Activated naive CD4-positive, alpha-beta T cell treated with anti-CD3 and anti-CD28 coated beads, Interleukin-2, amount 50 U/mL, for 24 hours (primary cell): ENCODE results near the gene CSAD.

Experiments used
- H3K27ac Mint-ChIP-seq: one replicate; pipeline ENCODE4 v1.8.0; 2021; ENCODE audit warnings: mild to moderate bottlenecking, mixed read lengths
- H3K27me3 Mint-ChIP-seq: one replicate; pipeline ENCODE4 v1.8.0; 2021; ENCODE audit warnings: mixed read lengths
- H3K36me3 Mint-ChIP-seq: one replicate; pipeline ENCODE4 v1.8.0; 2021; ENCODE audit warnings: mixed read lengths
- H3K4me1 Mint-ChIP-seq: one replicate; pipeline ENCODE4 v1.8.0; 2021; ENCODE audit warnings: mixed read lengths
- H3K4me3 Mint-ChIP-seq: one replicate; pipeline ENCODE4 v1.8.0; 2021; ENCODE audit warnings: mild to moderate bottlenecking, mixed read lengths
- H3K9me3 Mint-ChIP-seq: one replicate; pipeline ENCODE4 v1.8.0; 2021; ENCODE audit warnings: mixed read lengths

The CSAD gene

DNA sequence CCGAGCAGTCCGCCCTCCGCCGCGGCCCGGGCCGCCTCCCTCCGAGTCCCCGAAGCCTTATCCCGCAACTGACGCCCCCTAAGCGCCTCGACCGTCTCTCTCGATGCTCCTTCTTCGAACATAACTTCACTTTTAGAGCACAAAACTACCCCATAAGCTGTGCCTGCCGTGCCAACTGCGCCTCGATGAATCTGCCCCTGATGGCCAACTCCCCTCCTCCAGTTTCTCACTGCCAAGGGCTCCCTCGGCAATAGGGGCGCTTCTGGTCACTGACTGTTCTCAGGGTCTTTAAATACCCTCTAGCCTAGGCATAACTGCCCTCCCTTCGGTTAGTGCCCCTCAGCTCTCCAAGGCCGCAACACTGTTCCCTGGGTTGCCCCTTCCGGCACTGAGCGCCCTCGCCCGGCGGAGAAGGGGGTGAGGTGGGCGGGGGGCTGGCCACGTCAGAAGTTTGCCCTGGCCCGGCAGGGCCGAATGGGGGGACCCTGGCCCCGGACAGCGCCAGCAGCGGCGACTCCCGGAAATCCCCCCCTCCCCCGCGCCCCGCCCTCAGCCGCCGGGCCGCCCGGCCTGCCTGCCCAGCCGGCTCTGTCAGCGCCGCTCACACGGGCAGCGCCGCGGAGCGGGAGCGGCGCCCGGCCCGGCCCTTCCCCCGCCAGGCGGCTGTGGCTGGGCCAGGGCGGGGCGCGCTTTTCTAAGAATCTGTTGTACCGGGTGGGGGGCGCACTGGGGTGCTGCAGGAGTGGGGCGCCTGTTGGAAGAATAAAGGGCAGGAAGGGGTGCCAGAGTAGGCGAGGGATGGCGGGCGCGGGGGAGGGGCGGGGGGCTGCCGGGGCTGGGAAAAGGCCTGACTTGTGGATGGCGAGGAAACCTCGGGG, 40.7 kb upstream of the CSAD start:
- H3K27ac Mint-ChIP-seq = peak overlapping the region; percentile 96
- H3K4me1 Mint-ChIP-seq = peaks cover 80% of the 10 kb centered on the region
- H3K4me3 Mint-ChIP-seq = peak overlapping the region; percentile 90
- H3K27me3 Mint-ChIP-seq = no peaks in the 10 kb centered on the region
- no peaks in the 10 kb centered on the region for H3K9me3 Mint-ChIP-seq
- H3K36me3 Mint-ChIP-seq = no peaks in the 10 kb centered on the region

DNA sequence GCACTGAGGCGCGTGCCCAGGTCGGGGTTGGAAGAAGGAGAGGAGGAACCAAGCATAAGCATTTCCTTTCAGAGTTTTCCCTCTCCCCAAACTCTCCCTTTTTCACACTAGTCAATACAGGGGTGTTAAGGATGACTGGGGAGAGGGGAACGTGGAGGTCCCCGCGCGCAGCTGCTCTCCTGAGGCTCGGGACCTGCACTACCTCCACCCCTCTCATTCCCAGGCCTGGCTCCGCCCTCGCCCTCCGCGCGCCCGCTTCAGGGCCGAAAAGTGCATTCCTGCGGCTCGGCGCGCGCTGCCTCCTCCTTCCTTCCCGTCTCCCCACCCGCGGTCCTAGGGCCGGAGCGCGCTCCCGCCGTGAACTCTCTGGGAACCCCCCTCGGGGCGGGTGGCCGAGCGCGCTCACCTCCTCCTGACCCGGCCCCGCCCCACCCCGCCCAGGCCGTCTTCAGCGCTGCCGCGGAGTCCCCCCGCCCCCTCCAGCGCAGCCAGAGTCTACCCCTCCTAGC, 40.0 kb upstream of the CSAD start:
- H3K4me3 Mint-ChIP-seq = peak overlapping the region; percentile 90
- no peaks in the 10 kb centered on the region for H3K36me3 Mint-ChIP-seq
- peaks cover 83% of the 10 kb centered on the region for H3K4me1 Mint-ChIP-seq
- H3K9me3 Mint-ChIP-seq = no peaks in the 10 kb centered on the region
- peak overlapping the region; percentile 96 for H3K27ac Mint-ChIP-seq
- H3K27me3 Mint-ChIP-seq = no peaks in the 10 kb centered on the region

DNA sequence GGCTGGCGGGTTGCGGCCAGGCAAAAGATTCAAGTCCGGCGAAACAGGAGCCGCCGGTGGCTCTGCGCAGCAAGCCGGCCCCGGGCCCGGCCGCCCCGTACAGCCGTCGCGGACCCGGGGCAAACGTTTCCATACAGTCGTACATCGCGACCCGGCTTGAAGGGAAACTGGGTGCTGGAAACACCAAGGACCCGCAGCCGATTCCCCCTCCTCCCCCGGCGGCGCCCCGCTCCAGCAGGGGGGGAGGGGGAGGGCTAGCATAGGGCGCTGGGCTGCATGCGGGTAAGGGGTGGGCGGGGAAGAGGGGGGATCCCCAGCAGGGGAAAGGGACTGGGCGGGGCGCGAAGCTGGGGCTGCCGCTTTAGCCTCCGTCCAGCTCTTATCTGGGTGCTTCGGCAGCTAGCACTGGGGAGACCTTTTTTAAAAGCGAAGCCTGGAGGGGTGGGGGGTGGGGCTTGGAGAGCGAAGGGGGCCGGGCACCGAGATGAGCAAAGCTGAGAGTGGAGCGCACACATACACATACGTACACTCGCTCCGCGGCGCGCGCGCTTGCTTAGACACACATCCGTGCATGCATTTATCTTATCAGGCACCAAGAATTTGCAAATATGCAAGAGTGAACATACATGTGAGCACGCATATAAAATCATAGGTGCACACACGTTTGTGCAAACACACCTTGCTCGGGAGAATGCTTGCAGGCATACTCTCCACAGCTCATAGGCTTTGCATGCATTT, 39.4 kb upstream of the CSAD start:
- H3K4me3 Mint-ChIP-seq = peak overlapping the region; percentile 95
- no peaks in the 10 kb centered on the region for H3K36me3 Mint-ChIP-seq
- H3K27ac Mint-ChIP-seq = peak overlapping the region; percentile 96
- H3K27me3 Mint-ChIP-seq = no peaks in the 10 kb centered on the region
- peaks cover 82% of the 10 kb centered on the region for H3K4me1 Mint-ChIP-seq
- H3K9me3 Mint-ChIP-seq = no peaks in the 10 kb centered on the region

DNA sequence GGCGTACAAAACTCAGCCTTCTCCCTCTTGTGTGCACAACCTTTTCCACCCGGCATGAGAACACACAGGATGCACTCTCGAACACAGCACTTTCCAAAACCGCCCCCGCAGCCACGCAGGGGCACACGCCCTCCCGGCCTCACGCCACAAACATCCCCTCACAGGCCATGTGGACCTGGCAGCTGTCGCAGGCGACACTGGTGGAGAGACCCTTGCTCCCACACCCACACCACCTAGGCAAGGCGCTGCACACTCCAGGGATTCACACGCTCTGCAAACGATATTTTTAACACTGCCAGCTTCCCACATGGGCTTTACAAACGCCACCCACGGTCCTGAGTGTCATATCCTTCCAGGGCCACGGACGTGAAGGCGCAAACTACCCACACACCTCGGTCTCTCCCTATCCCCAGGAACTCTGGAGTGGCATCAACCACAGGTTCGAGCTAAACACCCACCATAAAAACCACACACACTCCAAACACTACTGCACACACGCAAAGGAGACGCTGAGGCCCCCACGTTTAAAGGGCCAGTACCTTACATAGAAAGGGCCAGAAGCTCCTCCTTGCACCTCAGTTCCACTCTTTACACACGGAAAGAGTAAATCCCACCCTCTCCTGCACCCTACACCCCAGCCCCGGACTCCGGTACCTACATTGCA, 38.7 kb upstream of the CSAD start:
- H3K27me3 Mint-ChIP-seq = no peaks in the 10 kb centered on the region
- peak overlapping the region; percentile 96 for H3K27ac Mint-ChIP-seq
- no peaks in the 10 kb centered on the region for H3K36me3 Mint-ChIP-seq
- H3K4me1 Mint-ChIP-seq = peaks cover 80% of the 10 kb centered on the region
- peak overlapping the region; percentile 95 for H3K4me3 Mint-ChIP-seq
- no peaks in the 10 kb centered on the region for H3K9me3 Mint-ChIP-seq

DNA sequence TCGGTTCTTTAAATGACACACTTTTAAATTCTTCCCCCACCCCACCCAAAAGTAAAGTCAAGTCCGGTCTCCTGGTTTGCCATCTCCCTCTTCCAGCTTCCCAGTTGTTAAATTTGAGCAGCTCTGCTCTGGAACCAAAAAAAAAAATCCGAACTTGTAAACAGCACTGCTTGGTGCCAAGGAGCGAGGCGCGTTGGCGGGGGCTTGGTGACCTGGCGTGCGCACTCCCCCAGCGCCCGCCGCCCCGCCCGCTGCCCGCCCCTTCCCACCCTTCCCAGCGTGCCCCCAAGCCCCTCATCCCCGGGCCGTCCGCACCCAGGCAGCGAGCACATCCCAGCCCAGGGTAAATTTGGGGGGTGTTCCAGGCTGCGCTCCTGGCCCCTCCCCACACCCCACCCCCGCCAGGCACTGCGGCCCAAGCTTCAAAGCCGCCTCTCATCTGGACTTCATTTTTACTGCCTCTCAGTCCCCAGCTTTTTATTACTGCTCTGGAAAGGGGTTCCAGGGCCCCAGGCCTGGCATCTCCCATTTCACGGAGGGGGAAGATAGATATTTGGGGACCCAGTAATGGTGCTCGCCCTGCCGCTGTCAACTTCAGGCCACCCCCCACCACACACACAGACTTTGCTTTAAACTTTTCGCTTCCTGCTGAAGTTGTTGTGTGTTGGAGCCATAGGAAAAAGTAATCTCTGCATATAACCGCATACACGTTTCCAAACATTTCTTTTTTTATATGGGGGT, 38.0 kb upstream of the CSAD start:
- Mint-ChIP-seq H3K4me1 (peaks cover 80% of the 10 kb centered on the region), H3K4me3 (peak overlapping the region; percentile 95), H3K27ac (peak overlapping the region; percentile 96), H3K36me3 (no peaks in the 10 kb centered on the region), H3K27me3 (no peaks in the 10 kb centered on the region), H3K9me3 (no peaks in the 10 kb centered on the region)

DNA sequence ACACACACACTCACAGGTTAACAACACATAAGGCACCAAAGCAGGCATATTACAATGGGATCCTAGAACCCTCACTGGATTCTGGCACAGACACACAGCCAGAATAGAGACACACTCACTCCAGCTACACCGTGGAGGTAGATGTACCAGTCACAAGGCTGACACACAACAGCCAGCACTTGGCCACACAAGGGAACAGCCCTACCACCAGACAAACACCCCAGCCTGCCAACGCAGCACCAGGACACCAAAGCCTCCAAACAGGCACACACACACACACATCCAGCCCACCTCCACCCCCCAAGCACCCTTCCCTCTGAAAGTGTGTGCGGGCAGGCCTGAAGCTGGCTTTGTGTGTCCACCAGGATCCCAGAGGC, 37.2 kb upstream of the CSAD start:
- no peaks in the 10 kb centered on the region for H3K36me3 Mint-ChIP-seq
- H3K27ac Mint-ChIP-seq = peak overlapping the region; percentile 93
- H3K9me3 Mint-ChIP-seq = no peaks in the 10 kb centered on the region
- H3K27me3 Mint-ChIP-seq = no peaks in the 10 kb centered on the region
- H3K4me1 Mint-ChIP-seq = peaks cover 80% of the 10 kb centered on the region
- peak overlapping the region; percentile 86 for H3K4me3 Mint-ChIP-seq

DNA sequence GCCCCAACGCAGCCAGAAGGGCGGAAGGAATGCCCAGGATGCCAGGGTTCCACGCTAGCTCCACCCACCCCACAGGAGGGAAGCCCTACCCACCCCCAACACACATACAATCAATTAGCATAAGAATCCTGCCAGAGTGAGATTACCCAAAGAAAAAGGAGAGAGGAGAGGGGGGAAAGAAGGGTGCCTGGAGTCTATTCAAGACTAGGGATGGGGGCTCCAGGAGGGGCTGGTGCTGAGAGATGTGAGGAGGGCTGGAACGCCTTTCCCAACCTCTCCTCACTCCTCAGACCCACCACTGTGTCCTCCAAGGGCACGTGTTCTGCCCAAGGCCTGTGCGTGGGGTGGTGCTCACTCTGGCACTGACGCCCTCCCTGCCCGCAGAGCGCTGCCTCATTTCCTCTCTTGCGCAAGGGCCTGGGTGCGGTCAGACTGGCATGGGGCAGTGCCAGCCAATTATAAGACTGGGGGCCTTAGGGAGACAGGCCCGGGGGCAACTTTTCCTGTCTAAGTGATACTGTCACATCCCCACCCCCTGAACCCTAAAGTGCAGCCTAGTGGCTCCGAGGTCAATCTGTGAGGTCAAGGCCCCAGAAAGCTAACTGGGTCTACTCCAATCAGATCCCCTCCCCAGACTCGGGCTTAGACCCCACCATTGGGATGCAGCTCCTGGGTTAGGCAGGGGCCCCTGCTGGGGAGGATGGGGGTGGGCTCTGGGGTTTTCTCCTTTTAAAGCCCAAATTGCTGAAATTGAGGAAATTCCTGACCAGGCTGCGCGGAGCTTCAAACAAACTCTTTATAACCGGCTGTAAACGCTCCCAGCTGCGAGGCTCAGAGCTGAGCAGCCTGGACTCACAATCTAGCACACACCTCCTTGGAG, 36.6 kb upstream of the CSAD start:
- no peaks in the 10 kb centered on the region for H3K9me3 Mint-ChIP-seq
- no peaks in the 10 kb centered on the region for H3K27me3 Mint-ChIP-seq
- no peaks in the 10 kb centered on the region for H3K36me3 Mint-ChIP-seq
- H3K4me3 Mint-ChIP-seq = peak overlapping the region; percentile 86
- peak overlapping the region; percentile 93 for H3K27ac Mint-ChIP-seq
- H3K4me1 Mint-ChIP-seq = peaks cover 76% of the 10 kb centered on the region

DNA sequence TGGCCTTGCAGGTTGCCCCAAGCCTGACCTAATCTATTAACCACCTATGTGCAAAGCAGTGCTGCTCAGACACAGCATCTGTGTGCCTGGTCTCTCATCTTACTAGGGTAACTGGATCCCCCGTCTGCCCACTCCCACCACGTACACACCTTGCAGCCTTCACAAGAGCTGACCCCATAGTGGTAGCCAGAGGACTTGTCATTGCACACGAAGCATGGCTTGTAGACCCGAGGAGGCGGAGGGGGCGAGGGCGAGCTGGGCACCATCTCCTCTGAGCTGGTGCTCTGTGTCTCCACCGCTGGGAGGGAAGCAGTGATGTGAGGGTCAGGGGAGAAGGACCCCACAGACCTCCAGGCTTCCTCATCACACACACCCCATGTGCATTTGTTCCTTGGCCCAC, 34.8 kb upstream of the CSAD start:
- H3K9me3 Mint-ChIP-seq = no peaks in the 10 kb centered on the region
- peaks cover 73% of the 10 kb centered on the region for H3K4me1 Mint-ChIP-seq
- H3K27ac Mint-ChIP-seq = peak overlapping the region; percentile 86
- no peaks in the 10 kb centered on the region for H3K36me3 Mint-ChIP-seq
- H3K27me3 Mint-ChIP-seq = no peaks in the 10 kb centered on the region
- H3K4me3 Mint-ChIP-seq = no peak overlapping the region

DNA sequence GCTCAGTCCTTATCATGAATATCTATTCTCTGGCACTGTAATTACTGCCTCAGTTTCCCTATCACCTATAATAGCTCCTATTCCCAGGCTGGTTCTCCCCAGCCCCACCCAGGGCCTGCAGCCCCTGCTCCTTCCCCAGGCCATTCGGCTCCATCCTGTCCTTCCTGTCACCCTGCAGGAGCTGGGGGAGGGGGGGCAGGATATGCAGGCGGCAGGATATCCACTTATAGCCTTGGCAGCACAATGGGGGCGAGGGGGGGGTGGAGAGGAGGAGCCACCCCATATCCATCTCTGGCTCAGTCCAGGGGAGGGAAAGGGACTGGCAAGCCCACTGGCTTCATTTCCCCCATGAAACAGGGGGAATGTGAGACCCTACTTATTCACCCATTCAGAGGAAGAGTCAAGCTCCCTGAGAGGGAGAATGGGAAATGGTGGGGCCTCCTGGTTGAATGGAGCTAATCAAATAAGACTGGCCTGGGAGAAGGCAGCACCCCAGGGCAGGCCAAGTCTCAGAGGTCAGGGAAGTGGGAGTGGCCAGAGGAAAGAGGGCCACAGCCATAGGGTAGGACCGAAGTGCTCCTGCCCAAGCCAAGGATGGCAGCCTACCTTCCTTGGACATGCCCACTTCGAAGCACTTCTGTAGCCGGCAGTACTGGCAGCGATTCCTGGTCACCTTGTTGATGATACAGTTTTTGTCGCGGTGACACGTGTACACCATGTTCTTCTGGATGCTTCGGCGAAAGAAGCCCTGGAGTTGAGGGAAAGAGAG, 34.1 kb upstream of the CSAD start:
- H3K27me3 Mint-ChIP-seq = no peaks in the 10 kb centered on the region
- H3K4me1 Mint-ChIP-seq = peaks cover 73% of the 10 kb centered on the region
- peak overlapping the region; percentile 86 for H3K27ac Mint-ChIP-seq
- no peak overlapping the region for H3K4me3 Mint-ChIP-seq
- H3K36me3 Mint-ChIP-seq = no peaks in the 10 kb centered on the region
- H3K9me3 Mint-ChIP-seq = no peaks in the 10 kb centered on the region

DNA sequence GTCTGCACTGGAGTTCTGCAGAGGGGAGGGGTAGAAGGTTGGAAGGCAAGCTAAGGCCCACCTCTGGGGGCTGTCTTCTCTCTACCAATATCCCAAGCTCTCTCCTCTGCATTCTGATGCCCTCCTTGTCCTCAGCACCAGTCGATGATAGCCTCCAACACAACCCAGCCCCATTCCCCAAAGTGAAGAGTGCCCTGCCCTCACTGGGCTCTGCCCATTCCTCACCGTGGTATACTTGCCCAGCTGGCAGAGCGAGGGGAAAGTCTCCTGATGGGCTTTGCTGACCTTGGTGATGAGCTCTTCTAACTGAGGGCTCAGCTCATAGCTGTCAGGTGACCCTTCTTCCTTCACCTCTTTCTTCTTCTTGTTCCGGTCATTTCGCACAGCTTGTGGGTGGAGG, 33.5 kb upstream of the CSAD start:
- no peak overlapping the region for H3K4me3 Mint-ChIP-seq
- H3K27ac Mint-ChIP-seq = no peak overlapping the region
- no peaks in the 10 kb centered on the region for H3K36me3 Mint-ChIP-seq
- H3K4me1 Mint-ChIP-seq = peaks cover 74% of the 10 kb centered on the region
- no peaks in the 10 kb centered on the region for H3K27me3 Mint-ChIP-seq
- no peaks in the 10 kb centered on the region for H3K9me3 Mint-ChIP-seq

DNA sequence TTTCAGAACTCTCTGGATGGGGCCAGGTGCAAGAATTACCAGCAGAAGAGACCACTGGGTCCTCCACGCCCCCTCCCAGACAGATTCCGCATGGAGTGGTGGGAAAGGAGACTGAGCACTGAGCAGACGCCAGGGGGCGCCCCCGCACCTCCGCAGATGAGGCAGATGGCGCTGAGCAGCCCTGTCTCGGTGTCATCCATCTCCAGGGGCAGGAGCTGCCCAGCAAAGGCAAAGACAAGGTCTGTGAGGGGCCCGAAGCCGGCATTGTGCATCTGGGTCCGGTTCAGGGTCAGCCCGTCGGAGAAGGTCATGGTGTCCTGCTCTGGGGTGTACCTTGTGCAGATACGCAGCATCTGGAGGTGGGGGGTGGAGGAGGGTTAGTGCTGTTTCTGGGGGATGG, 32.6 kb upstream of the CSAD start:
- Mint-ChIP-seq H3K4me3 (no peak overlapping the region), H3K4me1 (peaks cover 74% of the 10 kb centered on the region), H3K9me3 (no peaks in the 10 kb centered on the region), H3K27ac (no peak overlapping the region), H3K27me3 (no peaks in the 10 kb centered on the region), H3K36me3 (no peaks in the 10 kb centered on the region)

DNA sequence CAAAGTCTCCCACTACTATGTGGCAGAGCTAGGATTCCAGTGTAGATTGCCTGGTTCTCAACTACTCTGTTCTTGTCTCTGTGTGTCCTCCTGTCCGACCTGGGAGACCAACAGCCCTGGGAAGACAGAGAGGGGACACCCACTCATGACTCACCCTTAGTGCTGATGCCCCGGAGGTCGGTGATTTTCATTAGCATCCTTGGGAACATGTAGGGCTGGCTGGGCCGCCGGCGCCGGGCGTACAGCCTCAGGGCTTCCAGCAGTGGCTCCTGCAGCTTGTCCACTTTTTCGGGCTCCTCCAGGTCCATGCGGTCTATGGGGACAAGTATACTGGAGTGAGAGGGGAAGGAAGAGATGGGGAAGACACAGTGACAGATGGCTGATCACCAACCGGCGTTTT, 32.2 kb upstream of the CSAD start:
- Mint-ChIP-seq H3K4me3 (no peak overlapping the region), H3K36me3 (no peaks in the 10 kb centered on the region), H3K27me3 (no peaks in the 10 kb centered on the region), H3K27ac (no peak overlapping the region), H3K4me1 (peaks cover 74% of the 10 kb centered on the region), H3K9me3 (no peaks in the 10 kb centered on the region)

DNA sequence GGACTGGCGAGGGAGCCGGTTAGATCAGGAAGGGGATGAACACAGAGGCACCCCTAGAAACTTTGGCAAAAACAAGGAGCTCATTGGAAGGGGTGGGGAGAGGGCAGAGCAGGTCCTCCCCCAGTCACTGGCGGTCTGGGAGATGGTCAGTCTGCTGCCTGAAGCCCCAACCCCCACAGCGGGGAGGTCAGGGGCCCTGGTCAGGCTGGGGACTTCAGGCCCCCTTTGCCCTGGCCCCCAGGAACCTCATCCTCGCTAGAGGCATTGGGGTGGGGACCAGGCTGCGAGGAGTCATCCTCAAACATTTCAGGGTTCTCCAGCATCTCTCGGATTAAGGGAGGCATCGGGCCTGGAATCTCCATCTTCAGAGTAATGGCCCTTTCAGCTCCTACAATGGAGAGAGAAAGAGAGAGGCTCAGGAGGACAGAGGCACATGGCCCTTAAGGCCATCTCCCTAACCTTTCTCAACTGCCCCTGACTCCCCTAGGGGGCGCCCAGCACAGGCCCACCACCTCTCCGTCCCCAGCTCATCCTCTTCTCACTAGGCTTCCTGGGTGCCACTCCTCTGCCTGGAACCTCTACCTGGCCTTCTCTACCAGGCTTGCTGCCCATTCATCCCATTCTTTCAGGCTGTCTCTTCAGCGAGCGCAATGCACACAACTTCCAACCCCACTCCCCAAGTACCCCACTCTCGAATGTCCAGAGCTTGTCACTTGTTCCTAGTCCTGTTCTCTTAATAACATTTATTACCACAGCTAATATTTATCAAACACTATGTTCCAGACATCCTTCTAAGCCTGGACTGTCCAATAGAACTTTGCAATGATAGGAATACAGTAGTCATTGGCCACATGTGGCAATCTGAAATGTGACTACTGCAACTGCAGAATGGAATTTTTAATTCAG, 31.0 kb upstream of the CSAD start:
- Mint-ChIP-seq H3K4me3 (no peak overlapping the region), H3K4me1 (peaks cover 74% of the 10 kb centered on the region), H3K27me3 (no peaks in the 10 kb centered on the region), H3K27ac (no peak overlapping the region), H3K9me3 (no peaks in the 10 kb centered on the region), H3K36me3 (no peaks in the 10 kb centered on the region)
